C4-2B (cell line): Measurements from ENCODE around the gene JMJD8.

Experiments used
- H3K27ac ChIP-seq: fragments of 450-650 bp; 2 replicates; pipeline ENCODE4 v1.5.1; 2017
- ZFX ChIP-seq: fragments of 450-650 bp; IDR thresholded peaks from 2 replicates; pipeline ENCODE4 v1.6.1; 2017
- TF ChIP-seq, protein P1 (sequence below): fragments of 450-650 bp; conservative IDR thresholded peaks from 2 replicates; pipeline ENCODE4 v1.5.1; 2017; ENCODE audit warnings: mild to moderate bottlenecking

The JMJD8 gene

DNA sequence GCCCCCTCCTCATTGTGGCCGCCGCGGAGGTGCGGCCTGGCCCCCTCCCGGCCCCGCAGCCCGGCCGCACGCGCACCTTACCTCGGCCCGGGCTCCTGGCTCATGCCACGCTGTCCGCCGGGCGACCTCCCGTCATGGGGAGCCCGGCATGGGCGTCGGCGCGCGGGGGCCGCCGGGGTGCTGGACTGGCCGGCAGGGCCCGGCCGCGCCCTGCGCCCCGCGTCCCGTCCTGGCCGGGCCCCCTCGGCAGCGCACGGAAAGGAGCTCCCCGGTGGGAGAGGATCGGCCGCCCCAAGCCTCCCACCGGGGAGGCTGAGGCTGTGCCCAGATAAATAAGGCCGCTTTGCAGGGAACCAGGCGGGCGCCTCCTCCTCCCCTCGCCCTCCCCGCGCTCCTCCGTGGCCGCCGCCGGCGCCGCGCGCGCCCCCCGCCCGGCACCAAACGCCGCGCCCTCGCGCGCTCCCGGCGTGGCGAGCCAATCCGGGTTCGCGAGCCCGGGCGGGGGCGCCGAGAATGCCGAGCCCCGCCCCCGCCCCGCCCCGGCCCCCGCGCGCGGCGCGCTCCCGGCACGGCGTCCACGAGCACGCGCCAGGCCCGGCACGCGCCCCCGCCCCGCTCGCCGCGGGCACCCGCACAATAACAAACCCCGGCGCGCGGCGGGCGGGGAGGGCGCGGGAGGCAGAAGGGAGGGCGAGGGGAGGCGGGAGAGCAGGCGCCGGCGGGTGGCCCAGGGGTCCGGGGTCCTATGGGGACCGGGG lies 21.5 kb upstream of the JMJD8 start, which contains the start of gene FBXL16:
Gene FBXL16 (minus strand): TSS at position 371 of the 758 bp plus-strand sequence. CDS start 8,396 bp downstream, outside the sequence.
- no peak within 1 kb of the TSS for H3K27ac ChIP-seq
- TF ChIP-seq ZFX = no peak
- TF ChIP-seq, protein P1, sequence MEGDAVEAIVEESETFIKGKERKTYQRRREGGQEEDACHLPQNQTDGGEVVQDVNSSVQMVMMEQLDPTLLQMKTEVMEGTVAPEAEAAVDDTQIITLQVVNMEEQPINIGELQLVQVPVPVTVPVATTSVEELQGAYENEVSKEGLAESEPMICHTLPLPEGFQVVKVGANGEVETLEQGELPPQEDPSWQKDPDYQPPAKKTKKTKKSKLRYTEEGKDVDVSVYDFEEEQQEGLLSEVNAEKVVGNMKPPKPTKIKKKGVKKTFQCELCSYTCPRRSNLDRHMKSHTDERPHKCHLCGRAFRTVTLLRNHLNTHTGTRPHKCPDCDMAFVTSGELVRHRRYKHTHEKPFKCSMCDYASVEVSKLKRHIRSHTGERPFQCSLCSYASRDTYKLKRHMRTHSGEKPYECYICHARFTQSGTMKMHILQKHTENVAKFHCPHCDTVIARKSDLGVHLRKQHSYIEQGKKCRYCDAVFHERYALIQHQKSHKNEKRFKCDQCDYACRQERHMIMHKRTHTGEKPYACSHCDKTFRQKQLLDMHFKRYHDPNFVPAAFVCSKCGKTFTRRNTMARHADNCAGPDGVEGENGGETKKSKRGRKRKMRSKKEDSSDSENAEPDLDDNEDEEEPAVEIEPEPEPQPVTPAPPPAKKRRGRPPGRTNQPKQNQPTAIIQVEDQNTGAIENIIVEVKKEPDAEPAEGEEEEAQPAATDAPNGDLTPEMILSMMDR = no peak

DNA sequence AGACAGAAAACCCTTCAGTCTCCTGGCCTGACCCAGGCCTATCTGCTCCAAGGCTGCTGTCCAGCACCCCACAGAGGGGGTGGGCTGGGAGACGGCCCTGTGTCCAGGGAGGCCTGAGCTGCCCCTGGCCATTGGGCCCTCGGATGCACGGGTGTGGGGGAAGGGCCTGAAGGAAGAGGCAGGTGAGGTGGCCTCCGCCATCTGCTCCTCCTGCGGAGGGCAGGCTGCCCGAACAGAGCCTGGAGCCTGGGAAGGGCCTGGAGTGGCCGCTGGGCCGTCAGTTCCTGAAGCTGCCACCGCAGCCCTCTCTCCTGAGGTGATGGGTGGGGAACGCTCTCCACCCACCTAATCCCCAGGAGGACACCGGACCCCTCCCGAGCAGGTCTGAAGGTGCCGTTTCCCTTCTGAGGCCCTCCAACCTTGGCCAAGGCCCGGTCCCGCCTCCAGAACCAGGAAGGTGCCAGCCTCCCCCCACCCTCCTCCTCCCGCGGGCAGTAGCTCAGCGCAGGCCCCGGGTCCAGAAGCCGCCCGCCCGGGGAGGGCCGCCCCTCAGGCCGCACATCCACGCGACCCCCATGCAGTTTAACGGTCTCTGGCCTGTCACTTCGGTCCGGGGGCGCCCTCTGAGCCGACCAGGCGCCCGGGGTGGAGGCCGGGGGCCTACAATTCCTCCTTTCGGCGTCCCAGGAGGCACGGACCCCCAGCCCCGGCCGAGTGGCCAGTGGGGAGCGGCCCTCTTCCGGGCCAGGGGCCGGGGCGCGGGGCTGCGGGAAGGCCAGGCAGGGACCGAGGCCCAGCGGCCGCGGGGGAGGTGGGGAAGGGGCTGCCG lies 20.6 kb upstream of the JMJD8 start:
- no peak overlapping the region for H3K27ac ChIP-seq

DNA sequence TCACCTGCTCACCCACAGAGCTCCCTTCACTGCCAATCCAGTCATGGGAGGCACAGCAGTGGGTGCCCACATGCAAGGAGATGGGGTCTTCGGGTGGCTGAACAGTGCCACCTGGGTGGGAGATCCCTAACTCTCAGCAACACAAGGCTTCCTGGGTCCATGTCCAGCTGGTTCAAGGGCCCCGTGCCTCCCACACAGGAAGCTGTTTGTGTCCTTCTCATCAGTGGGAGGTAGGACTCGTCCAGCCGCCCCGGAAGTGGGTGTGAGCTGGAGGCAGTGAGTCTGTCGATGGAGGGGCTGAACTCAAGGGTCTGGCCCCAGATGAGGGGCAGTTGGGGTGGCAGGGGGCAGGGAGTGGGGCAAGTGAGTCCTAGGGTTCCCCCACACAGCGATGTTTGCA lies 19.9 kb upstream of the JMJD8 start:
- TF ChIP-seq, protein P1 = no peak
- no peak for TF ChIP-seq ZFX
- H3K27ac ChIP-seq = no peak overlapping the region

More for the DNA sequence above, 20.6 kb upstream of the JMJD8 start:
- TF ChIP-seq, protein P1 = no peak
- TF ChIP-seq ZFX = no peak

DNA sequence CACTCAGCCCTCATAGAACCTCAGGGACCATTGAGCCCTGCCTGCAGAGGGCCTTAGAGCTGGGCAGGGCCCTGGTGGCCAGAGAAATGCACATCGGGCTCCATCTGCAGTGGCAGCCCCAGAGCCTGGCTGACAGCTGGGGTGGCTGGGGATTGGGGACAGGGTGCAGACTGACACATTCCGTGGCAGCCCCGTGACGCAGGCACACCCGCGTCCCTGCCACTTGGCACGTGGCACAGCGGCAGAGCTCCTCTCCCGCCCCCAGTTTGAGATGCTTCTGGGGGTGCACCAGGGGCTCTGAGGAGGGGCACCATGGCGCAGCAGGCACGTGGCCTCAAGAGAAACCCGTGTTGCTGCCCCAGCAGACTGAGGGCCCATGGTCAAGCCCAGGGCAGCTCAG lies 19.3 kb upstream of the JMJD8 start:
- TF ChIP-seq ZFX = no peak
- TF ChIP-seq, protein P1 = no peak
- H3K27ac ChIP-seq = no peak overlapping the region

DNA sequence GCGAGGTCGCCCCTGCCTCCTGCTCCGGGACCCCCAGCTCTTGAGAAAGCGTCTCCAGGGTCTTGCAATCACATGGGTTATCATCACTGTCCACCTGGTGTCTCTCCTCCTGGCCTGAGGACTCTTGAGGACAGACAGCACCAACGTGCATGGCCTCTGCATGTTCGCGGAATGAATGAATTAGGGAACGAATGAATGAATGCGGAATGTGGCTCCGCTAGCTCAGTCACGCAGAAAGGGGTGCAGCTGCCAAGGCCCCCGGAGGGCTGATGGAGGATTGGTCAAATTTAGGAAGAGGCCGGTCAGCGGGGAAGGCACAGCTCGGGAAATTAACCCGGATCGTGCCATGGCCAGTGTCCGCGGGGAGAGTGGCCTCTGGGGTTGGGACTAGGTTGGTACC lies 18.2 kb upstream of the JMJD8 start:
- H3K27ac ChIP-seq = no peak overlapping the region
- no peak for TF ChIP-seq ZFX
- TF ChIP-seq, protein P1 = no peak

DNA sequence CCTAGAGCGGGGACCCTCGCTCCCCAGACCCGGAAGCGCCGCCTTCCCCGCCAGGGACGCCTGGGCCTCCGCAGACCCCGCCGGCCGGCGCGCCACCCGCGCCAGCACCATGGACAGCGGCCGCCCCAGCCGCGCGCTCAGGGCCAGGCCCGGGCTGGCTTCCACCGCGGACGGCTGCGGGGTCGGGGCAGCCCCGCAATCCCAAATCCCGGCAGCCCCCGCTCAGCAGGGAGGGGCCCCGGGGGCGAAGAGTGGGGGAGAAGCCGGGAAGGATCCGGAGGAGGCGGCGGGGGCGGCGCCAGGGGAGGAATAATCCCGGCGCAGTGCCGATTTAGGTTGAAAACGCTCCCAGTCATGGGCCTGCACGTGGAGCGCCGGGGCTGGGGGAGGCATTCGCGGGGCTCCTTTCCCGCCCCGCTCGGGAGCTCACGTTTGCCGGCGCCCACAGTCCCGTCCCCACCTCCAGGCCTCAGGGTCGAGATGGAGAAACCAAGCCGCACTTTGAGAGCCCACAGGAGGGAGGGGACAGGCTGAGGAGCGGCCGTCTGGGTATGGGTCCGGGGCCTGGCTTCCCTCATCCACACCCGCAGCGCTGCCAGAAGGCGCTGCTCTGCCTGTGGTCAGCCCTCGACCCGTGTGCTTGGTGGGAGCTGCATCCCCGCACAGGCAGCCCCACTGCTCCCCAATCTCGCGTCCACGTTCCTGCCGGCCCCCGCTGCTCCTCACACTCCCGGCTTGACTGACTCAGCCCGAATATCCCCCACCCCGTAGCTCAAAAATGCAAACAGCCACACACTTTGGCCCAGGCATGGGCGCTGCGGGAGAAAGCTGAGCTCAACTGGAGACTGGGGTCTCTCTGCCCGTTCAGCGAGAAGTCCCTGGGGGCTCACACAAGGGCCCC lies 16.8 kb upstream of the JMJD8 start:
- H3K27ac ChIP-seq = no peak overlapping the region
- TF ChIP-seq, protein P1 = no peak
- no peak for TF ChIP-seq ZFX
